Activated CD8-positive, alpha-beta T cell treated with anti-CD3 and anti-CD28 coated beads, Interleukin-2, amount 10 ng/mL, durations not matched to agents 7 days and 5 days (primary cell): ENCODE measurements around the gene EEIG1. TPM values are rescaled to one million over a fixed set of nuclear protein-coding genes. Genes with fewer than 3 reads are reported as not detected.
A peak's percentile ranks its signal among the peaks of the same experiment; 100 is the strongest.

Experiments used
- ATAC-seq: fragments of 150-1000 bp; cut with Tn5 transposase; one replicate; pipeline ENCODE4 v1.10.0; 2021; ENCODE audit warnings: moderate library complexity
- CTCF ChIA-PET: fragments of 350-600 bp; sonication (Branson Sonifier 250); formaldehyde crosslinking; loops from one replicate; lab custom pipeline; 2021; ENCODE audit warnings: antibody characterized with exemption; lab: Charles Lee
- POLR2A ChIA-PET: fragments of 350-600 bp; sonication (Branson Sonifier 250); formaldehyde crosslinking; loops from one replicate; lab custom pipeline; 2021; ENCODE audit warnings: antibody characterized with exemption; lab: Charles Lee
- DNase-seq: peaks from one replicate; pipeline ENCODE4 v3.0.0-alpha.2; 2020
- H3K27ac Mint-ChIP-seq: one replicate; pipeline ENCODE4 v1.8.0; 2021; ENCODE audit warnings: mild to moderate bottlenecking, mixed read lengths
- H3K27me3 Mint-ChIP-seq: one replicate; pipeline ENCODE4 v1.8.0; 2021; ENCODE audit warnings: low read depth, mixed read lengths
- H3K36me3 Mint-ChIP-seq: one replicate; pipeline ENCODE4 v1.8.0; 2021; ENCODE audit warnings: low read depth, mixed read lengths
- H3K4me1 Mint-ChIP-seq: one replicate; pipeline ENCODE4 v1.8.0; 2021; ENCODE audit warnings: low read depth, mixed read lengths
- H3K4me3 Mint-ChIP-seq: one replicate; pipeline ENCODE4 v1.8.0; 2021; ENCODE audit warnings: mild to moderate bottlenecking, mixed read lengths
- H3K9me3 Mint-ChIP-seq: one replicate; pipeline ENCODE4 v1.8.0; 2022; ENCODE audit warnings: mixed read lengths; ENCODE audit not compliant: insufficient read depth
- total RNA-seq, 2 experiments: library from RNA; stranded (reverse); gene quantifications; one replicate each; pipeline ENCODE4 v1.2.3, GENCODE V29; 2021

Gene EEIG1
- total RNA-seq, 2 experiments from 2014 or later = 227 to 232 TPM

DNA sequence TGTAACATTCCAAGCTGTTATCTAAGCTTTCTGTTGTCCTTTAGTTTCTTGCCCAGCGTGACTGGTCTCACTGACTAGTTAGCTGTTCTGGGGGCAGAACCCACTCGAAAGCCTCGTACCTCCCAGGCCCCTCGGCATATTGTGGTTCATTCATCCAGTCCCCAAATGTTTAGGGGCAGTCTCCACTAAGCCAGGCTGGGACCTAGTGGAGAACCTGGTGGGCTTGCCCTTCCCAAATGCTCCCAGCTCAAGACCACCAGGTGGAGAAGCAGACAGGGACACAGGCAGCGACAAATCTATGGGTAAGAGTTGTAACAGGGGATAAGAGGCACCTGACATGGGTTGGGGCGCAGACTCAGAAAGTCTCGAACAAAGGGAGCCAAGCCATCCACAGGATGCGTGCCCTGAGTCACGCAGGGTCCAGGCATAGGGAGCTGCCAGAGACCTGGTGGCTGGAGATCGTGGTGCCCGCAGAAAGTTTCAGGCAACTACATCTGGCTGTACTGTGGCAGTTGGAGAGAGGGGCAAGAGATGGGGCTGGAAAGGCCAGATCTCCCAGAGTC, 851 bp upstream of the EEIG1 start:
- H3K4me3 Mint-ChIP-seq = peak overlapping the region; percentile 94
- ChIA-PET POLR2A (interaction anchor here (0.7 to 12.5 kb wide), 10 partner anchors 9 to 195 kb away, joined by 3 to 183 read pairs (median 3); no protein-coding TSS in a partner anchor), CTCF (interaction anchor here (0.8 to 16.3 kb wide), 11 partner anchors 10 to 136 kb away, joined by 3 to 158 read pairs (median 6); no protein-coding TSS in a partner anchor)
- peak; percentile 59 for DNase-seq
- ATAC-seq = no peak
- no peaks in the 10 kb centered on the region for H3K9me3 Mint-ChIP-seq
- peaks cover 38% of the 10 kb centered on the region for H3K4me1 Mint-ChIP-seq
- H3K36me3 Mint-ChIP-seq = peaks cover 28% of the 10 kb centered on the region
- peak overlapping the region; percentile 92 for H3K27ac Mint-ChIP-seq
- no peaks in the 10 kb centered on the region for H3K27me3 Mint-ChIP-seq

DNA sequence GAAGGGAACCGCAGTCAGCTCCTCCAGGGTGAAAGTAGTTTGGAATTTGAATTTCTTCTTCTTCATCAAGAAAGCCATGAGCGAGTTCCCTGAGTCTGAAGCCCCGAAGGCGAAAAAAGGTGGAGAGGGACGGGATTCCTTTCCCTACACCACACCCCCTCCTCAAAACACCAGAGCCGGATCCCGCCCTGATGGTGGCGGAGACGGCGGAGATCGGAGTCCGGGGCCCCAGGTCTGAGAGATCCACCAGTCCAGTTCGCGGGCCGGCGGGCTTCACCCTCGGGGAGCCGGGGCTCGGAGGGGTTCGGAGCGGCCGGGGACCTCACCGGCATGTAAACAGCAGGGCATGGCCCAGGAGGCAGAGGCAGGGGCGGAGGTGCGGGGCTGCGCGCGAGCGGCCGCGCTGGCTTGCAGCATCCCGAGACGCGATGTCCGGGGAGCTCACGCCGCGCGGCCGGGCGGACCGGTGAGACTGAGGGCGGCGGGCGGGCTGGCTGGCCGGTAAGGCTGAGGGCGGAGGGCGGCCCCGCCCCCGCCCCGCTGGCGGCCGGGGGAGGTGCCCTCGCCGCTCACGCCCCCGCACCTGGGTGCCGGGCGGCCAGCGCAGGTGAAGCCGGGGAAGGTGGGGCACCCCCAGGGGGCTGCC, 606 bp downstream of the EEIG1 start:
- Mint-ChIP-seq H3K9me3 (no peaks in the 10 kb centered on the region), H3K27ac (peak overlapping the region; percentile 88), H3K36me3 (peaks cover 43% of the 10 kb centered on the region), H3K4me3 (peak overlapping the region; percentile 97), H3K27me3 (no peaks in the 10 kb centered on the region), H3K4me1 (peaks cover 52% of the 10 kb centered on the region)
- ATAC-seq (peak; percentile 27), DNase-seq (peak; percentile 52)
- POLR2A ChIA-PET = interaction anchor here (1.3 to 12.5 kb wide), 8 partner anchors 8 to 71 kb away, joined by 3 to 183 read pairs (median 6); no protein-coding TSS in a partner anchor
- CTCF ChIA-PET = interaction anchor here (6.0 to 16.3 kb wide), 4 partner anchors 26 to 55 kb away, joined by 32 to 158 read pairs (median 63); no protein-coding TSS in a partner anchor

DNA sequence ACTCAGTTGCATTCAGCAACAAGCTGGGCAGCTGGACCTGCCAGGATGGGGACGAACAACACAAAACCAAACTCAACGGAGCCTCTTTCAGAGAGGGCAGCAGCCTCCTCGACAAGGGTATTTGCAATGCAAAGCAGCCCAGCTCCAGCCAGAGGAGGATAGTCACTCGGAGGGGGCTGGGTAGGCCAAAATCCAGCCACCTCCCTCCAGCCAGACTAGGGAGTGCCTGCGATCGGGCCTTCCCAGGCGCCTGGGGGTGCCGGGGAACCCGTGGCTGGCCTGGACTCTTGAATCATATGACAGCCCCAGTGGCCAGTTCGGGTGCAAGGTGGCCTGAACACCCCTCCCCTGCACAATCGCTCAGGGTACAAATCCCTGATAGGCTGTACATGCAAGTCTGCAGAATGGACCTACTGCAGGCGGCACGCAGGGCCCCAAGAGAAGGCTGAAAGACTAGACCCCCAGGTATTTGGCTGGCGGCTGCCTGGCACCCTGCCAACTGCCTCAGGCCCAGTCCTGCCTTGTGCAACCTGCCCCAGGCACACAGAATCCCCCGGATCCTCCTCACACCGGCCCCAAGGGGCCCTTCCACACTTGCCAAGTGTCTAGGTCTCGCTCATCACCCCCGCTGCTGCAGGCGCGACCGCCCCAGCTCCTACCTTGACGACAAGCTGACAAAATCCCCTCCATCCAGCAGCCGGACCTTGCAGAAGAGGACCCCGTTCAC, 1.3 kb downstream of the EEIG1 start:
- H3K36me3 Mint-ChIP-seq = peaks cover 49% of the 10 kb centered on the region
- H3K4me1 Mint-ChIP-seq = peaks cover 56% of the 10 kb centered on the region

DNA sequence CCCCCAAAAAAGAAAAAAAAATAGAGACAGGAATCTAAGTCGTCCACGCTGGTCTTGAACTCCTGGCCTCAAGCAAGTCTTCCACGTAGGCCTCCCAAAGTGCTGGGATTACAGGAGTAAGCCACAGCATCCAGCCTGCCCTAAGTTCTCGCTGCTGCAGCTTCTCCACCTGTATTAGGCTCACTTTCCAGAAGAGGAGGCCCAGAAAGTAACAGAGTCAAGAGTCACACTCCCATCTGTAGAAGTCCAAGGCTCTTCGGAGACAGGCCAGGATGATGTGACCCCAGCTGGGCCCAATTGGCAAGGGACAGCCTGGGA, 1.8 kb downstream of the EEIG1 start:
- ATAC-seq = no peak
- Mint-ChIP-seq H3K4me1 (peaks cover 60% of the 10 kb centered on the region), H3K36me3 (peaks cover 55% of the 10 kb centered on the region), H3K27ac (peak overlapping the region; percentile 88), H3K9me3 (no peaks in the 10 kb centered on the region), H3K27me3 (no peaks in the 10 kb centered on the region), H3K4me3 (peak overlapping the region; percentile 97)
- ChIA-PET CTCF (interaction anchor here (1.0 to 16.3 kb wide), 6 partner anchors 25 to 139 kb away, joined by 3 to 158 read pairs (median 42); no protein-coding TSS in a partner anchor), POLR2A (interaction anchor here (1.6 to 12.5 kb wide), 4 partner anchors 8 to 52 kb away, joined by 4 to 183 read pairs (median 16); no protein-coding TSS in a partner anchor)
- no peak for DNase-seq

More for the DNA sequence above, 1.3 kb downstream of the EEIG1 start:
- Mint-ChIP-seq H3K27ac (peak overlapping the region; percentile 88), H3K4me3 (peak overlapping the region; percentile 97), H3K9me3 (no peaks in the 10 kb centered on the region), H3K27me3 (no peaks in the 10 kb centered on the region)
- ChIA-PET POLR2A (interaction anchor here (1.3 to 12.5 kb wide), 6 partner anchors 9 to 71 kb away, joined by 4 to 183 read pairs (median 6); no protein-coding TSS in a partner anchor), CTCF (interaction anchor here (1.0 to 16.3 kb wide), 6 partner anchors 25 to 138 kb away, joined by 3 to 158 read pairs (median 42); no protein-coding TSS in a partner anchor)
- DNase-seq (no peak), ATAC-seq (no peak)

DNA sequence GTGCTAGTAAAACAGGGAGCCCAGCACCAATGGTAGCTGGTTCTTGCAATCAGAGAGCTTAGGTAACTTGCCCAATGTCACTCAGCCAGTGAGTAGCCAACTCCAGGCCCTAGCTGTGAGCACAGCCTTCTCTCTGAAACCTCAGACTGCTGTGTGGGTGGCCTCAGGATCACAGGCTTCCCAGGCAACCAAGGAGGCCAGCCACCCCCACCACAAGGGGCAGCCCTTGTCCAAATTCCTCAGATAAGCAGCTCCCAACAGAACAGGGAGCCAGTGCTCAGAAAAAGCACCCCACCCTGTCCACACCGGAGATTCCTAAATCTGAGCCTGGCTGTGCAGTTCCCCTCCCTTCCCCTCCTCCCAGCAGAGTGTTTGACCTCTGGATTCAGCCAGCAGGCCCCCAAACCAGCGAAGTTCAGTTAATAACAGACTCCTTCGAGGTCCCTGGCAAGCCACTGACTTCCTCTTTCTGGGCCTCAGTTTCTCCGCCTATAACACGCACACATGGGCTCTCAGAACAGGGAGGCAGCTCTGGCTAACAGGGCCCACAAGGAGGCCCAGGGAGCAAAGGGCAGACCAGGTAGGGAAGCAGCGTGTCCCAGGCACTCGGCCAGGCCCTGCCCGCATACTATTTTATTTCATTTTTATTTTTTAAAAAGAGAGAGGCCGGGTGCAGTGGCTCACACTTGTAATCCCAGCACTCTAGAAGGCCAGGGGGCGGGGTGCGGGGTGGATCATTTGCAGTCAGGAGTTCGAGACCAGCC, 2.7 kb downstream of the EEIG1 start:
- Mint-ChIP-seq H3K36me3 (peaks cover 61% of the 10 kb centered on the region), H3K9me3 (no peaks in the 10 kb centered on the region), H3K4me3 (peak overlapping the region; percentile 97), H3K27ac (peak overlapping the region; percentile 73), H3K27me3 (no peaks in the 10 kb centered on the region), H3K4me1 (peaks cover 60% of the 10 kb centered on the region)
- CTCF ChIA-PET = interaction anchor here (1.2 to 16.3 kb wide), 6 partner anchors 24 to 140 kb away, joined by 4 to 158 read pairs (median 42); no protein-coding TSS in a partner anchor
- DNase-seq = peak; percentile 39
- POLR2A ChIA-PET = interaction anchor here (1.4 to 12.5 kb wide), 4 partner anchors 23 to 53 kb away, joined by 6 to 183 read pairs (median 6); no protein-coding TSS in a partner anchor
- no peak for ATAC-seq

DNA sequence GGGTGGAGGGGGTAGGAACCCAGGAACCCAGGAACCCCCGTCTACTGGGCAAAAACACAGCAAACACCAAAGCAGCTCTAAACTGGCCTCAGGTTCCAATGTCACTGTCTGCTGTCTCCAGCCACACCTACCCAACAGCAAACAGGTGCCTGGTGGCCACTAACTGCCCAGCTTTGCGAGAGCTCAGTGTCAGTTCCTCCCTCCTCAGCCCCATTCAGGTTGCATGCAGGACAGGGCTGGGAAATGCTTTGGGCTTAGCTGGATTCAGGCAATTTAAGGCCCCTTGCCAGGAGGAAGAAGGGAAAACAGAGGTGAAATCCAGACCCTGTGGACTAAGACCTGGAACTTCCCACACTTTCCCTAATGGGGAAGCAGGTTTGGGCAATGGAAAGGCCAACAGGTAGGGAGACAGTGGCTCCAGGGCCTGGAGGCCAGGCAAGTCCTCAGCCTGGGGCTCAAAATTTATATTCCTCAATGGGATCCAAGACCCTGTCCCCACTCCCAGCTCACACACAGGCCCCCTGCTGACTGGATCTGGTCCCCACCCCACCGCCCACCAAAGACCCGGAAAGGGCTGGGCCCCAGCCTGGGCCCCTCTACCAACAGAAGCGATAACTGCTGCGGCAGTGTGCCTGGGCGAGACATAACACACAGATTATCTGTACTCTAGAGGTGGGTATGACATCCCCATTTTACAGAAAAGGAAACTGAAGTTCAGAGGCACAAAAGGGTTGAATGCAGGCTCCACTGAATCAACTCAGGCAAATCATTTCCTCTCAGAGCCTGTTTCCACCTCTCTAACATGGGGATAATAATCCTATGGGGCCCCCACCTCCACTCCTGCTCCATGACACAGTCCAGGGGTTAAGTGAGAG, 3.5 kb downstream of the EEIG1 start:
- ChIA-PET CTCF (interaction anchor here (1.1 to 16.3 kb wide), 6 partner anchors 23 to 111 kb away, joined by 4 to 158 read pairs (median 42); no protein-coding TSS in a partner anchor), POLR2A (interaction anchor here (0.6 to 12.5 kb wide), 4 partner anchors 11 to 53 kb away, joined by 6 to 183 read pairs (median 6); no protein-coding TSS in a partner anchor)
- Mint-ChIP-seq H3K4me3 (peak overlapping the region; percentile 97), H3K9me3 (no peaks in the 10 kb centered on the region), H3K36me3 (peaks cover 68% of the 10 kb centered on the region), H3K27me3 (no peaks in the 10 kb centered on the region), H3K27ac (peak overlapping the region; percentile 73), H3K4me1 (peaks cover 60% of the 10 kb centered on the region)
- ATAC-seq = no peak
- DNase-seq = no peak

DNA sequence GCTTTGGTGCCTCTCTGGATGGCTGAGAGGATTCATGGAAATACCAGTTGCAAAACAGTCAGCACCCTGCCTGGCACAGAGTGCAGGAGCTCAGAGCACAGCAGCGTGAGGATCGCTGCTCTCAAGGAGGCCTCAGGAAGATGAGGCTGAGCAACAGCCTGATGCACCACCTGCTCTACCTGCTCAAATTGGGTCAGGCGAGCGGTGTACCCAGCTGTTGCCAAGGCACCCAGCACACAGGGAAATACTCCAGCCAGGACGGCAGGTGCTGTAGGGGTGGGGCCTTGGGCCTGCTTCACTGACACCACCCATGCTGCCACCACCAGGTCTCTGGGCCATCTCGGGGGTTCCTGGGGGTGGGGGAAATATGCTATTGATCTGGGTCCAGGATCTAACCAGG, 4.3 kb downstream of the EEIG1 start:
- H3K27ac Mint-ChIP-seq = peak overlapping the region; percentile 73
- no peaks in the 10 kb centered on the region for H3K9me3 Mint-ChIP-seq
- H3K27me3 Mint-ChIP-seq = no peaks in the 10 kb centered on the region
- ATAC-seq (no peak), DNase-seq (no peak)
- H3K4me3 Mint-ChIP-seq = peak overlapping the region; percentile 97
- H3K4me1 Mint-ChIP-seq = peaks cover 61% of the 10 kb centered on the region
- CTCF ChIA-PET = interaction anchor here (1.0 to 16.3 kb wide), 6 partner anchors 13 to 112 kb away, joined by 3 to 158 read pairs (median 42); no protein-coding TSS in a partner anchor
- POLR2A ChIA-PET = interaction anchor here (0.6 to 12.5 kb wide), 4 partner anchors 8 to 54 kb away, joined by 3 to 183 read pairs (median 6); no protein-coding TSS in a partner anchor
- H3K36me3 Mint-ChIP-seq = peaks cover 76% of the 10 kb centered on the region

DNA sequence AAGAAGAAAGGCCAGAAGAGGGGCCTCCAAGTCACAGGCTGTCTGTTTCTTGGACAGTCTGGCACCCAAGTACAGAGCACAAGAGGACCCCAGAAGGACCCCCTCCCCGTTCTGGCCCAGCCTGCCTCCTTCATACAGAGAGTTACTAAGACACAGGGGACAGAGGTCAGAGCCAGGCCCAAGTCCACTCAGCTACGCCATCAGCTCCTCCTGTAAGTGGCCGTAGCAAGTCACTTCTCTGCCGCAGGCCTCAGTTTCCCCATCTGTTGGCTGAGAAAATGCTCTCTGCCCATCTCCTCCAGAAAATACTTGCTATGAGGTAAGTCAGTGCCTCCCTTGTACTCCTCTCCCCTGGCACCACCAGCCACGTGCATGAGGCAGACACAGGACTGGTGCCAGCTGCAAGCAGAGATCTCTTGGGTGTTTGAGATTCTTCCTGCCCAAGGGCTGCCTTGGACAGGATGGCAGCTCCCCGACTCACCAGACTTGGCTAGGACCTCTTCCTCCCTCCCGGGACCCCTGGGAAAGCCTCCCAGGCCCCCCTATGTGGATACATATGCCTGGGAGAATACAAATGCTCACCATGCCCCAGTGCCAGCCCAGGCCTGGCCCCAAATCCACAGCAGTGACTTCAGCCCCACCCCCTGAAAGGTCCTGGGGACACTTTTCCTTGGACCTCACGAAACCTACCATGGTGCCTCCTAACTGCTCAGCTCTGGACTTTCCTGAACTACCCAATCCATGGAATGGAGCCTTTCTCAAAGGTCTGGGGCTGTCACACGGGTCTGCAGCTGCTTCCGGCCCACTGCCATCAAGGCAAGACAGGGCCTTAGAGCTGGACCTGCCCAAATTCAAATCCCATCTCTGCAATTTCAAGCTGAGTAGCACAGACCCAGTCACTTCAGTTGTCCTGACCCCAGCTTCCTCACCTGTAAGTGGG, 5.1 kb downstream of the EEIG1 start:
- H3K27ac Mint-ChIP-seq = peak overlapping the region; percentile 73
- ATAC-seq (no peak), DNase-seq (no peak)
- H3K9me3 Mint-ChIP-seq = no peaks in the 10 kb centered on the region
- peak overlapping the region; percentile 97 for H3K4me3 Mint-ChIP-seq
- H3K4me1 Mint-ChIP-seq = peaks cover 65% of the 10 kb centered on the region
- H3K27me3 Mint-ChIP-seq = no peaks in the 10 kb centered on the region
- POLR2A ChIA-PET = interaction anchor here (0.6 to 12.5 kb wide), 5 partner anchors 9 to 55 kb away, joined by 3 to 183 read pairs (median 3); no protein-coding TSS in a partner anchor
- H3K36me3 Mint-ChIP-seq = peaks cover 78% of the 10 kb centered on the region
- CTCF ChIA-PET = interaction anchor here (1.0 to 16.3 kb wide), 5 partner anchors 12 to 60 kb away, joined by 3 to 158 read pairs (median 51); no protein-coding TSS in a partner anchor

DNA sequence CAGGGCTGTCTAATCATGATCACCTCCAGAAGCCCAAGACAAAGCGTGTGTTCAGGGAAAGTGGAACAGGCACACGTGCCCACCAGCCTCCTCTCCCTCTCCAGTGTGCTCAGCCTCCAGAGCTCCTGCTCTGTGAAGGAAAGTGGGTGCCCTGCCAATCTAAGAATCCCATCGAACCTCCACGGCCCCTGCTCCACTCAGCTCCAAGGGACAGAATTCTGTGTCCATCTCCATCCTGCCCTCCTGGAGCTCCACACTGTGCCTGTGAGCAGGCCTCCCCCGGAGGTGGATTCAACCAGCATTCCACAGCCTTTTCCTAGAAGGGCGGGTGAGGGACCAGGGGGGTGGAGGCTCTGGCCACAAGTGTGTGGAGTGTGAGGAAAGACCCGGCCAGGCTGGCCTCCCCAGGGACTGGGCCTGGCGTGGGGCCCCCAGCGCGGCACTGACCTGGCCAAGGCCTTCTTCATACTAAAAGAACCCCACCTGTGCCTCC, 6.0 kb downstream of the EEIG1 start:
- H3K27me3 Mint-ChIP-seq = no peaks in the 10 kb centered on the region
- H3K9me3 Mint-ChIP-seq = no peaks in the 10 kb centered on the region
- ChIA-PET CTCF (interaction anchor here (2.2 to 16.3 kb wide), 4 partner anchors 21 to 60 kb away, joined by 8 to 158 read pairs (median 63); no protein-coding TSS in a partner anchor), POLR2A (interaction anchor here (0.7 to 12.5 kb wide), 4 partner anchors 16 to 93 kb away, joined by 3 to 183 read pairs (median 3); partner anchors contain the start of gene SLC25A25)
- peaks cover 74% of the 10 kb centered on the region for H3K4me1 Mint-ChIP-seq
- peak overlapping the region; percentile 97 for H3K4me3 Mint-ChIP-seq
- peaks cover 84% of the 10 kb centered on the region for H3K36me3 Mint-ChIP-seq
- DNase-seq = no peak
- no peak for ATAC-seq
- peak overlapping the region; percentile 99 for H3K27ac Mint-ChIP-seq
